ENCODE data around the gene XKR7. TPM values are rescaled to one million over a fixed set of nuclear protein-coding genes. Genes with fewer than 3 reads are reported as not detected.

The XKR7 gene
- total RNA-seq, 2 experiments from 2014 or later = not detected

DNA sequence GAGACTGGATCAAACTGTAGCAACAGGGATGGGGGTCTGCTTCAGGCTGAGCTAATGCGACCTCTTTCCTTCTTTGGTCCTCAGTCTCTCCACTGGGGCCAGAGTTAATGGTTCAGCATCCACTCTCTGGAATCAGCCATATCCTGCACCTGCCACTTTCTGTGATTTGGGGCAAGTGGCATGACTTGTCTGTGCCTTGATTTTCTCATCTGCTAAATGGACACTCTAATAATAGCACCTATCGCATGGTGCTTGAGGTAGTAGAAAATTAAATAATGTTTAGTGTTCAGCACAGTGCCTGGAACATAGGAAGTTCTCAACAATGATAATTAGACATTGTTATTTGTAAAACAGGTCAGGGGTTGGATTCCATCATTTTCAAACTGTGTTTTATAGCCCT is 6.3 kb downstream of the XKR7 start:
- Mint-ChIP-seq H3K4me1 (no peaks in the 10 kb centered on the region), H3K9me3 (ENCODE audit: low read depth) (no peaks in the 10 kb centered on the region), H3K36me3 (no peaks in the 10 kb centered on the region), H3K27ac (no peak overlapping the region), H3K27me3 (peaks cover 24% of the 10 kb centered on the region), H3K4me3 (no peak overlapping the region)
- ATAC-seq (no peak), DNase-seq (no peak)
- CTCF ChIA-PET = no interaction called here

GRCh38 chr20:31974951-31975487 is 7.1 kb downstream of the XKR7 start:
- no peak overlapping the region for H3K4me3 Mint-ChIP-seq
- no peaks in the 10 kb centered on the region for H3K9me3 Mint-ChIP-seq (ENCODE audit: low read depth)
- ATAC-seq = no peak
- H3K27ac Mint-ChIP-seq = no peak overlapping the region
- CTCF ChIA-PET = interaction anchor here (0.6 to 0.7 kb wide), 2 partner anchors 22 to 117 kb away, joined by 3 read pairs; no protein-coding TSS in a partner anchor
- H3K36me3 Mint-ChIP-seq = no peaks in the 10 kb centered on the region
- H3K27me3 Mint-ChIP-seq = peaks cover 24% of the 10 kb centered on the region
- no peak for DNase-seq
- H3K4me1 Mint-ChIP-seq = no peaks in the 10 kb centered on the region

DNA sequence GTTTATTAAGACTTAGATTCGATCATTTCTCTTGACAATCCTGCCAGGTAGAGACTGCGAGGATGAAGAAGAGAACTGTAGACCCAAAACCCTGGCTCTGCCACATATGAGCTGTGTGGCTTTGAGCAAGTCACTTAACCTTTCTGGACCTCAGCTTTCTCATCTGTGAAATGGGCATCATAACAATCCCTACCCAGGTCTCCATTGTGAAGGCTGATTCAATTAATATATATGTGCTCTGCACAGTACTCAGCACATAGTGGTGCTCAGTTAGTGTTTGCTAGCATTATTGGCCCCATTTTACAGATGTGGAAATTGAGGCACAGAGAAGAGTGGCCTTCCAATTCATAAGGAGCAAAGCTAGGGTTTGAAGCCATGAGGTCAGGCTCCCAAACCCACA is 7.9 kb downstream of the XKR7 start:
- H3K36me3 Mint-ChIP-seq = no peaks in the 10 kb centered on the region
- peaks cover 17% of the 10 kb centered on the region for H3K27me3 Mint-ChIP-seq
- H3K27ac Mint-ChIP-seq = no peak overlapping the region
- ATAC-seq = no peak
- CTCF ChIA-PET = interaction anchor here (0.7 kb wide), 1 partner anchor 116 kb away, joined by 3 read pairs; no protein-coding TSS in a partner anchor
- no peaks in the 10 kb centered on the region for H3K9me3 Mint-ChIP-seq (ENCODE audit: low read depth)
- DNase-seq = no peak
- H3K4me3 Mint-ChIP-seq = no peak overlapping the region
- no peaks in the 10 kb centered on the region for H3K4me1 Mint-ChIP-seq

DNA sequence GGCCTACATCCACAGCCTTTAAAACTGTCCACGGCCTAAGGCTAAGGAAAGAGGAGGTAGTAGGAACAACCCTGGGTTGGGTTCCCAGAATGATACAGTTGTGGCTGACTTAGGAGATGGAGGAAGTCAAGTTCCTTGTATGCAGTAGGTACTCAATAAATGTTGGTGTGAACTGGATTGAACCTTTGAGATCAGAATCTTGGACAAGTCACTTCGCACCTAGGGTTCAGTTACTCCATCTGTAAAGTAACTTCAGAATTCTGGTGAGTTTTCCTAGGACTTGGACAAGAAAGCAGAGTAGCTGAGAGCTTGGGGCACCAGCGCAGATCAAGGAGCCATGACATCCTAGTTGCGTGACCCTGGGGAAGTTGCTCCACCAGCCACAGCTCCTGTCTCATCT is 9.1 kb downstream of the XKR7 start:
- Mint-ChIP-seq H3K4me1 (no peaks in the 10 kb centered on the region), H3K27ac (no peak overlapping the region), H3K27me3 (peaks cover 20% of the 10 kb centered on the region), H3K9me3 (ENCODE audit: low read depth) (no peaks in the 10 kb centered on the region), H3K4me3 (no peak overlapping the region), H3K36me3 (no peaks in the 10 kb centered on the region)
- CTCF ChIA-PET = no interaction called here
- DNase-seq (no peak), ATAC-seq (no peak)

DNA sequence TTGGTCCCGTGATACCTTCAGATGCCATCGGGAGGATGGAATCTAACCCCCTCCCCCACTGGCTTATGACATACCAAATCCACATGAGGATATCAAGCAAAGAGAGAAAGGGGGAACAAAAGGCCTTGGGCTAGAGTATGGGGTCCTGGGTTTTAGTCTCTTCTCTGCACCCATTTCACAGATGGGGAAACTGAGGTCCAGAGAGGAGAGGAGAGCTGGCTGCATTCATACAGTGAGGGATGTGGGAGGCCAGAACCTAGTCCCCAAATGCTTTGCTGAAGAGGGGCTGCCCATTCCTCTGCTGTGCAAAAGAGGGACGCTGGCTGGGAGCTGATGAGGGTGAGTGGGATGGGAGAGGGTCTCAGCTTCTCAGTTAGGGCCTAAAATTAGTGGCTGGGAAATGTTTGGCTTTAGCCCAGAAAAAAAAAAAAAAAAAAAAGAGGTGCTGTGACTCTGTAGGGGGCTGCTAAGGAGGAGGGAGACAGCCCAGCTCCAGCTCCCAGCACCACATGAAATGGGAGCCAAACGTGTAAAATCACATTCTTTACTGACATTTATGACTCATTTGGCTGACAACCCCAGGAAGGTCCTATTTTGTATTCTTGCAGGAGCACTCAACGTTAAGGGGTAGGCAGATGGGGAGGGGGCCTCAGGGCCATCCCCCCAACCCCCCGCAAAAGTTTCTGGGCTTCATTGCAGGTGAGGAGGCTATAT is 11.9 kb downstream of the XKR7 start:
- CTCF ChIA-PET = interaction anchor here (1.6 kb wide), 1 partner anchor 10 kb away, joined by 4 read pairs; no protein-coding TSS in a partner anchor
- no peak for DNase-seq
- Mint-ChIP-seq H3K4me3 (no peak overlapping the region), H3K9me3 (ENCODE audit: low read depth) (no peaks in the 10 kb centered on the region), H3K4me1 (no peaks in the 10 kb centered on the region), H3K27me3 (peaks cover 25% of the 10 kb centered on the region), H3K27ac (no peak overlapping the region), H3K36me3 (no peaks in the 10 kb centered on the region)
- no peak for ATAC-seq

- CTCF ChIA-PET = no interaction called here
- DNase-seq = no peak
- Mint-ChIP-seq H3K4me3 (no peak overlapping the region), H3K9me3 (ENCODE audit: low read depth) (no peaks in the 10 kb centered on the region), H3K4me1 (no peaks in the 10 kb centered on the region), H3K27ac (no peak overlapping the region), H3K36me3 (no peaks in the 10 kb centered on the region), H3K27me3 (peaks cover 18% of the 10 kb centered on the region)
- no peak for ATAC-seq
Measured at GRCh38 chr20:31981784-31982183, 13.8 kb downstream of the XKR7 start.

DNA sequence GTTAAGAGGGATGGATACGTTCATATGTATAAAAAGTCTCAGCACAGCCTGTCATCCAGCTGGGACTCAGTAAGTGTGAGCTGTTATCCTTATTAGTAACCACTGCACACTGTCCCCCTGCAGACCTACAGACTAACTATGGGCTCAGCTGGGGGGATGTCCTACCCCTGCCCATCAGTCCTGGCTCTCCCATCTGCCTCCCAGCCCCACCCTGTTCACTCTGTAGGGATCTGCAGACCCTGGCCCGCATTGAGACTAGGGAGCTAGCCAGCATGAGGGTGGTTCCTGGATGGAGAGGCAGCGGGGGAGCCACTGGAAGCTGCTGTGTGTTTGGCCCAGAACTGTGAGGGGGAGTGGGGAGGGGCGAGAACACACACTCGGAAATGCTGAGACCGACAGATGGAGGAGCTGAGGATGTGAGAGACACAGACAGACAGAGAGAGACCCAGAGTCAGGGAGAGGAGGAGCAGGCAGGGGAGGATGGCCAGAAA is 17.1 kb downstream of the XKR7 start:
- no peak overlapping the region for H3K4me3 Mint-ChIP-seq
- no peaks in the 10 kb centered on the region for H3K36me3 Mint-ChIP-seq
- DNase-seq (no peak), ATAC-seq (no peak)
- CTCF ChIA-PET = interaction anchor here (0.6 kb wide), 1 partner anchor 158 kb away, joined by 5 read pairs; no protein-coding TSS in a partner anchor
- peaks cover 2% of the 10 kb centered on the region for H3K4me1 Mint-ChIP-seq
- peaks cover 10% of the 10 kb centered on the region for H3K27me3 Mint-ChIP-seq
- H3K9me3 Mint-ChIP-seq (ENCODE audit: low read depth) = no peaks in the 10 kb centered on the region
- no peak overlapping the region for H3K27ac Mint-ChIP-seq

DNA sequence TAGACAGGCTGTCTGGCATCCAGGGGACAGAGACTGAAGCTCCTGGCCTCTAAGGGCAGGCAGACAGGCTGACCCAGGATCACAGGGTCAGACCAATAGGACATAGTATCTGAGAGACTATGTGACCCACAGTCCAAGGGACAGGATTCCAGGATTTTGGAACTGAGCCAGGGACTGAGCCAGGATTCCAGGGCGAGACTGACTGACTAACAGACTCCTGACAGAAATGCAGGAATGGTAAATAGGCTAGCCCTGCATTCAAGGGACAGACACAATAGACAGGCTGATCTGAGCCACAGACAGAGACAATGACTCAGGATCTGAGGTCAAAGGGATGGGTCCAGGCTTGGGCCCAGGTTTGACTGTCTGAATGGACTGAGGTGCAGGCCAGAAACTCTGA is 19.8 kb downstream of the XKR7 start:
- no peaks in the 10 kb centered on the region for H3K9me3 Mint-ChIP-seq (ENCODE audit: low read depth)

GRCh38 chr20:31988430-31989015 is 20.6 kb downstream of the XKR7 start:
- no peaks in the 10 kb centered on the region for H3K36me3 Mint-ChIP-seq
- peaks cover 2% of the 10 kb centered on the region for H3K4me1 Mint-ChIP-seq
- DNase-seq (no peak), ATAC-seq (no peak)
- CTCF ChIA-PET = interaction anchor here (0.8 kb wide), 1 partner anchor 19 kb away, joined by 3 read pairs; no protein-coding TSS in a partner anchor
- no peak overlapping the region for H3K27ac Mint-ChIP-seq
- no peak overlapping the region for H3K4me3 Mint-ChIP-seq
- no peaks in the 10 kb centered on the region for H3K9me3 Mint-ChIP-seq (ENCODE audit: low read depth)
- peaks cover 10% of the 10 kb centered on the region for H3K27me3 Mint-ChIP-seq

More for the DNA sequence above, 19.8 kb downstream of the XKR7 start:
- CTCF ChIA-PET = interaction anchor here (0.8 kb wide), 1 partner anchor 18 kb away, joined by 3 read pairs; no protein-coding TSS in a partner anchor
- ATAC-seq (no peak), DNase-seq (no peak)
- Mint-ChIP-seq H3K27me3 (peaks cover 6% of the 10 kb centered on the region), H3K27ac (no peak overlapping the region), H3K36me3 (no peaks in the 10 kb centered on the region), H3K4me1 (peaks cover 2% of the 10 kb centered on the region), H3K4me3 (no peak overlapping the region)

DNA sequence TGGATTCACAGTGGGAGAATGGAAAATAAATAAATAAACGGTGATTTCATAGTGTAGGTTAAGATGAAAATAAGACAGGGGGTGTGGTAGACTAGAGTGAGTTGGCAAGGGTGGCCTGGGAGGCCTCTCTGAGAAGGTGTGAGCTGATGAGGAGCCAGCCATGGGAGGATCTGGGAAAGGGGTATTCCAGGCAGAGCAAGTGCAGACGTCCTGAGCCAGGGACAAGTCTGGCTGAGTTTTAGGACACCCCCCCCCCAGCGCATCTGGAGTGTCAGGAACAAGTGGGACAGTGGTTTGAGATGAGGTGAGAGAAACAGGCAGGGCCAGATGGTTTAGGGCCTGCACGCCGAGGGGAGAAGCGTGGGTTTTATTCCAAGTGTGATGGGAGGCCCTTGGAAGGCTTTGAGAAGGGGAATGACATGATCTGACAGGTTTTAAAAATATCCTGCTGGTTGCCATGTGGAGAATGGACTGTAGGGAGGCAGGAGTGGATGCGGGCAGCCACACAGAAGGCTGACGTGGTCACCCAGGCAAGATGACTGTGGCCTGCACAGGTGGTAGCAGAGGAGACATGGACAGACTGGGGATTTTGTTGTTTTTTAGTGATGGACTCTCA is 21.2 kb downstream of the XKR7 start:
- CTCF ChIA-PET = interaction anchor here (0.6 kb wide), 1 partner anchor 116 kb away, joined by 3 read pairs; no protein-coding TSS in a partner anchor
- DNase-seq (no peak), ATAC-seq (no peak)
- no peaks in the 10 kb centered on the region for H3K9me3 Mint-ChIP-seq (ENCODE audit: low read depth)
- H3K4me1 Mint-ChIP-seq = peaks cover 2% of the 10 kb centered on the region
- H3K27me3 Mint-ChIP-seq = peaks cover 15% of the 10 kb centered on the region
- no peaks in the 10 kb centered on the region for H3K36me3 Mint-ChIP-seq
- no peak overlapping the region for H3K4me3 Mint-ChIP-seq
- no peak overlapping the region for H3K27ac Mint-ChIP-seq

DNA sequence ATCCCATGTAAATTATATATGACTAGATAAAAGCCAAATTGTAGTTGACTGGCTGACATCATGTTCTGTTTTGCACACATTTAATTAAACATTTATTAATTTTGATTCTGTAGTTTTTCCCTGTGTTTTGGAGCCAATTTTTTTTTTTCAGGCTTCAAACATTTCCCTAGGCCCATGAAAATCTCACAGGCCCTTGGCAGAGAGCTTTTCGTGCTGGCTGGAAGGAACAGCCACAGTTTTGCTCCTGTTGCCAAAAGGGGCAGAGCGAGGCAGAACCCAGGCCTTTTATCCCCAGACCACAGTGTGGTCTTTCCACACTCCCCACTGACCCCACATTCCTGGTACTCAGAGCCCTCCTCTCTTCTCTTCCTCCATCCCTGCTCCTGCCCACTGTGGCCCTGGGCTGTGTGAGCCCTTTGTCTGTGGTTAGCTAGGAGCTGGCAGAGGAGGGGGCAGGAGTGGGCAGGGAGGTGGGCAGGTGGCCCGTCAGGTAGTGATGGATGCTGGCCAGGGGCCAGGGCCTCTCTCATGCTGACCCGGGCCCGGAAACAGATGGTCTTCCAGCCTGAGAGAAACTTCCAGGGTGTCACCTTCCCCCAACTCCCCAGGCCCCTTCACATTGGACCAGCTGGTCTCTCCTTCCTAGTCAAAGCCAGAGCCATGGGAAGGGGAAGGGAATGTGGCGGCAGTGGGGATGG is 22.8 kb downstream of the XKR7 start:
- H3K27me3 Mint-ChIP-seq = peaks cover 29% of the 10 kb centered on the region
- H3K4me1 Mint-ChIP-seq = peaks cover 2% of the 10 kb centered on the region
- H3K4me3 Mint-ChIP-seq = no peak overlapping the region
- ATAC-seq (no peak), DNase-seq (no peak)
- H3K36me3 Mint-ChIP-seq = no peaks in the 10 kb centered on the region
- CTCF ChIA-PET = interaction anchor here (1.1 to 1.3 kb wide), 2 partner anchors 40 to 167 kb away, joined by 3 read pairs; no protein-coding TSS in a partner anchor
- H3K27ac Mint-ChIP-seq = no peak overlapping the region
- no peaks in the 10 kb centered on the region for H3K9me3 Mint-ChIP-seq (ENCODE audit: low read depth)

DNA sequence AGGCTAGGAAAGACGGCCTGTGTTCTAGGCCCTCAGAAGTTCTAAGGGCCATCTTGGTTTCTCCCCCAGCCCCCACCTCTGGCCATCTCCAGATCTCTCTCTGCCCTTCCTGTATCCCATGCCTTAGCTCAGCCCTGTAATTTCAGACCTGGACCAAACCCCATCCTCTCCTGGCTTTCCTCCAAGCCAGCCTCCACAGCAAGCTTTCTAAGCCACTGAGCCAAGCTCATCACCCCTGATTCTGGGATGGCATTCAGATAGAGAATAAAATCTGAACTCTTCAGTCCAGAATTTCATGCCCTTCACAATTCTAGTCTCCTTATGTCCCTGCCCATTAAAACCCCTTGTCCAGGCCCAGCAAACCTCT is 23.4 kb downstream of the XKR7 start:
- peaks cover 32% of the 10 kb centered on the region for H3K27me3 Mint-ChIP-seq
- H3K9me3 Mint-ChIP-seq (ENCODE audit: low read depth) = no peaks in the 10 kb centered on the region
- no peaks in the 10 kb centered on the region for H3K36me3 Mint-ChIP-seq
- CTCF ChIA-PET = interaction anchor here (1.1 to 1.3 kb wide), 2 partner anchors 40 to 168 kb away, joined by 3 read pairs; no protein-coding TSS in a partner anchor
- DNase-seq = no peak
- H3K27ac Mint-ChIP-seq = no peak overlapping the region
- H3K4me1 Mint-ChIP-seq = peaks cover 2% of the 10 kb centered on the region
- no peak overlapping the region for H3K4me3 Mint-ChIP-seq
- no peak for ATAC-seq

DNA sequence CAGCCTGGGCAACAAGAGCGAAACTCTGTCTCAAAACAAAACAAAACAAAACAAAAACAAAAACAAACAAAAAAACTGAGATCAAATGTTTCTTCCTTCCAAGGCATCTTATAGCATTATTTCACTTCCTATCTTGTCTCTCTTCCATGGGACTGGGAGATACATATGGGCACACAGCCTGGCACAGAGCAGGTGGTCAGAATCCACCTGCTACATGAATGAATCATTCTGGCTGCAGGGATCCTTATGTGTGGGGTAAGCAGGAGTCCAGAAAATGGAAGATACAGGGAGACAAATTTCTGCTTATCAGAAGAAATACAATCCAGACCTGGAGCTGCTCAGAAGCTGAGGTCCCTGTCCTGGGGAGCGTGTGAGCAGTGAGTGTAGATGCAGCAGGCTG is 24.1 kb downstream of the XKR7 start:
- no peak overlapping the region for H3K27ac Mint-ChIP-seq
- DNase-seq = no peak
- H3K27me3 Mint-ChIP-seq = peaks cover 35% of the 10 kb centered on the region
- CTCF ChIA-PET = interaction anchor here (0.8 kb wide), 1 partner anchor 145 kb away, joined by 3 read pairs; no protein-coding TSS in a partner anchor
- no peaks in the 10 kb centered on the region for H3K9me3 Mint-ChIP-seq (ENCODE audit: low read depth)
- no peak overlapping the region for H3K4me3 Mint-ChIP-seq
- H3K4me1 Mint-ChIP-seq = peaks cover 2% of the 10 kb centered on the region
- no peaks in the 10 kb centered on the region for H3K36me3 Mint-ChIP-seq
- ATAC-seq = no peak
